Measurements from ENCODE around the gene DNAJC18.

Gene DNAJC18

DNA sequence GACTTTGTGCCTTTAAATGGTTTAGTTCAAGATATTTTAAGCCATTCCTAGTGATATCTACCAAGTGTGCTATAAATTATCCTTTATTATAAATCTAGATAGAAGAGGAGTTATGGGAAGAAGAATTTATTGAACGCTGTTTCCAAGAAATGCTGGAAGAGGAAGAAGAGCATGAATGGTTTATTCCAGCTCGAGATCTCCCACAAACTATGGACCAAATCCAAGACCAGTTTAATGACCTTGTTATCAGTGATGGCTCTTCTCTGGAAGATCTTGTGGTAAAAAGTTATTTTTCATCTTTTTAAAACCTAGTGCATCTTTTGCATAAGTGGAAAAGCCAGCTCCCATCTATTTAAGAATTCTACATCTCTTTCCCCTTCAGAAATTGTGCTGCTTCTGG is 74.9 kb downstream of the DNAJC18 start:
- DNase-seq (ENCODE audit: low read depth), result no peak

DNA sequence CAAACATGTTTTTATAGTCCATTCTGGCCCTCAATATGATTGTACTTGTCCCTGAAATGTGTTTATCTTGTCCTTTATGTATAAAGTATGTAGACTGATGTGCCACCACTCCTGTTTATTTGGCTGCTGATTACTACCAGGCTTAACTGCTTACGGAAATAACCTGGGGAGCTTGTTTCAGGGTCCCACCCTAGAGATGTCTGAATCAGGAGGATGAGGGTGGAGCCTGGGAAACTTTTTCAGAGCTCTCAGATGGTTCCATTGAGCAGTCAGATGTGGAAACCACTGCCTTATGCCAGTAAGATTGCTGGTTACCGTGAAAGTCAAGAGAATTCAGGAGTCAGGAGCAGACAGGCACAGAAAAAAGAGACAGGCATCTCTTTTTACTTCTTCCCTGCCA is 75.4 kb downstream of the DNAJC18 start:
- no peak for DNase-seq (ENCODE audit: low read depth)

- no peak for DNase-seq (ENCODE audit: low read depth)
These were observed 77.4 kb downstream of the DNAJC18 start for GRCh38 chr5:139361835-139362429.

DNA sequence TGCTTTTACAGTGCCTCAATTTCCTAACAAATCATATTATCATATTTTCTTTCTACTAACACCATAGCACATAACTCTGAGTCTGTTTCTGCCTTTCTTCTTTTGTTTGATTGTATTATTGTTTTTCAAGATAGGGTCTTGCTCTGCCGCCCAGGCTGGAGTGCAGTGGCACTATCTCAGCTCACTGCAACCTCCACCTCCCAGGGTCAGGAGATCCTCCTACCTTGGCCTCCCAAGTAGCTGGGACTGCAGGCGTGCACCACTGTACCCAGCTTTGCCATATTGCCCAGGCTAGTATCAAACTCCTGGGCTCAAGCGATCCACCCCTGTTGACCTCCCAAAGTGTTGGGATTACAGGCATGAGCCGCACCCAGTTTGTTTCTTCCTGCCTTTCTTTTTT is 78.9 kb downstream of the DNAJC18 start:
- no peak for DNase-seq (ENCODE audit: low read depth)
